Ramos (cell line): ENCODE results near the gene METTL22.

Experiments used
- in situ Hi-C: fragments of 300-500 bp; cut with MboI; formaldehyde crosslinking; loops from one replicate; pipeline ENCODE4 v1.14.3; 2022; ENCODE audit warnings: low sequenced_read_pairs; ENCODE audit not compliant: unreplicated experiment

The METTL22 gene

GRCh38 chr16:8621572-8622314 is at the start of gene METTL22:
Gene METTL22, plus strand, starts transcription at chr16:8621698. Its CDS starts 3,968 bp downstream, at chr16:8625666.
- in situ Hi-C loops: no loop called here

GRCh38 chr16:8572063-8572918 is 49.2 kb upstream of the METTL22 start:
- in situ Hi-C loops: loop anchor here (25.0 kb wide), 1 partner anchor 565 kb away; no protein-coding TSS in a partner anchor

GRCh38 chr16:8572919-8573724 is 48.4 kb upstream of the METTL22 start:
- in situ Hi-C loops: loop anchor here (25.0 kb wide), 1 partner anchor 564 kb away; no protein-coding TSS in a partner anchor

GRCh38 chr16:8575399-8575798 is 46.1 kb upstream of the METTL22 start:
- in situ Hi-C loops: no loop called here

- in situ Hi-C loops: no loop called here
Measured at GRCh38 chr16:8576141-8577004, 45.1 kb upstream of the METTL22 start.

GRCh38 chr16:8577678-8578304 is 43.7 kb upstream of the METTL22 start:
- in situ Hi-C loops: no loop called here

- in situ Hi-C loops: no loop called here
Measured at GRCh38 chr16:8579559-8579958, 41.9 kb upstream of the METTL22 start.

- in situ Hi-C loops: no loop called here
Measured at GRCh38 chr16:8581831-8582580, 39.5 kb upstream of the METTL22 start.

- in situ Hi-C loops: no loop called here
Measured at GRCh38 chr16:8583199-8583598, 38.3 kb upstream of the METTL22 start.

GRCh38 chr16:8583732-8584131 is 37.8 kb upstream of the METTL22 start:
- in situ Hi-C loops: no loop called here

- in situ Hi-C loops: no loop called here
Measured at GRCh38 chr16:8585041-8585440, 36.5 kb upstream of the METTL22 start.

- in situ Hi-C loops: no loop called here
Measured at GRCh38 chr16:8585857-8586256, 35.6 kb upstream of the METTL22 start.

GRCh38 chr16:8587065-8587464 is 34.4 kb upstream of the METTL22 start:
- in situ Hi-C loops: no loop called here

GRCh38 chr16:8588682-8589056 is 32.8 kb upstream of the METTL22 start:
- in situ Hi-C loops: no loop called here

GRCh38 chr16:8589057-8589899 is 32.2 kb upstream of the METTL22 start:
- in situ Hi-C loops: no loop called here

- in situ Hi-C loops: no loop called here
Measured at GRCh38 chr16:8589900-8590688, 31.4 kb upstream of the METTL22 start, which contains the start of gene TMEM114. Gene TMEM114, minus strand, starts transcription at chr16:8590511. Its CDS starts 673 bp downstream, at chr16:8589838.

GRCh38 chr16:8590811-8591210 is 30.7 kb upstream of the METTL22 start:
- in situ Hi-C loops: no loop called here
